ENCODE measurements around the gene FBXL16. TPM values are rescaled to one million over a fixed set of nuclear protein-coding genes. Genes with fewer than 3 reads are reported as not detected.
"Not testable (repeated sequence)": the region's sequence is repeated elsewhere in the genome, so short reads cannot be mapped to it uniquely, and the experiment has no call there.

FBXL16 gene, protein sequence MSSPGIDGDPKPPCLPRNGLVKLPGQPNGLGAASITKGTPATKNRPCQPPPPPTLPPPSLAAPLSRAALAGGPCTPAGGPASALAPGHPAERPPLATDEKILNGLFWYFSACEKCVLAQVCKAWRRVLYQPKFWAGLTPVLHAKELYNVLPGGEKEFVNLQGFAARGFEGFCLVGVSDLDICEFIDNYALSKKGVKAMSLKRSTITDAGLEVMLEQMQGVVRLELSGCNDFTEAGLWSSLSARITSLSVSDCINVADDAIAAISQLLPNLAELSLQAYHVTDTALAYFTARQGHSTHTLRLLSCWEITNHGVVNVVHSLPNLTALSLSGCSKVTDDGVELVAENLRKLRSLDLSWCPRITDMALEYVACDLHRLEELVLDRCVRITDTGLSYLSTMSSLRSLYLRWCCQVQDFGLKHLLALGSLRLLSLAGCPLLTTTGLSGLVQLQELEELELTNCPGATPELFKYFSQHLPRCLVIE
- total RNA-seq = not detected

DNA sequence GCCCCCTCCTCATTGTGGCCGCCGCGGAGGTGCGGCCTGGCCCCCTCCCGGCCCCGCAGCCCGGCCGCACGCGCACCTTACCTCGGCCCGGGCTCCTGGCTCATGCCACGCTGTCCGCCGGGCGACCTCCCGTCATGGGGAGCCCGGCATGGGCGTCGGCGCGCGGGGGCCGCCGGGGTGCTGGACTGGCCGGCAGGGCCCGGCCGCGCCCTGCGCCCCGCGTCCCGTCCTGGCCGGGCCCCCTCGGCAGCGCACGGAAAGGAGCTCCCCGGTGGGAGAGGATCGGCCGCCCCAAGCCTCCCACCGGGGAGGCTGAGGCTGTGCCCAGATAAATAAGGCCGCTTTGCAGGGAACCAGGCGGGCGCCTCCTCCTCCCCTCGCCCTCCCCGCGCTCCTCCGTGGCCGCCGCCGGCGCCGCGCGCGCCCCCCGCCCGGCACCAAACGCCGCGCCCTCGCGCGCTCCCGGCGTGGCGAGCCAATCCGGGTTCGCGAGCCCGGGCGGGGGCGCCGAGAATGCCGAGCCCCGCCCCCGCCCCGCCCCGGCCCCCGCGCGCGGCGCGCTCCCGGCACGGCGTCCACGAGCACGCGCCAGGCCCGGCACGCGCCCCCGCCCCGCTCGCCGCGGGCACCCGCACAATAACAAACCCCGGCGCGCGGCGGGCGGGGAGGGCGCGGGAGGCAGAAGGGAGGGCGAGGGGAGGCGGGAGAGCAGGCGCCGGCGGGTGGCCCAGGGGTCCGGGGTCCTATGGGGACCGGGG, at the start of gene FBXL16:
FBXL16 (minus strand) TSS at position 371 of the 758 bp plus-strand sequence. CDS start 8,396 bp downstream, outside the sequence.
- Histone ChIP-seq H3K36me3 (no peaks in the 10 kb centered on the region), H3K27ac (no peak within 1 kb of the TSS), H3K27me3 (peaks cover 28% of the 10 kb centered on the region), H3K9me3 (no peaks in the 10 kb centered on the region), H3K4me3 (no peak within 1 kb of the TSS), H3K4me1 (peaks cover 0 to 10% of the 10 kb centered on the region in 2 donors)
- TF ChIP-seq, protein P1, sequence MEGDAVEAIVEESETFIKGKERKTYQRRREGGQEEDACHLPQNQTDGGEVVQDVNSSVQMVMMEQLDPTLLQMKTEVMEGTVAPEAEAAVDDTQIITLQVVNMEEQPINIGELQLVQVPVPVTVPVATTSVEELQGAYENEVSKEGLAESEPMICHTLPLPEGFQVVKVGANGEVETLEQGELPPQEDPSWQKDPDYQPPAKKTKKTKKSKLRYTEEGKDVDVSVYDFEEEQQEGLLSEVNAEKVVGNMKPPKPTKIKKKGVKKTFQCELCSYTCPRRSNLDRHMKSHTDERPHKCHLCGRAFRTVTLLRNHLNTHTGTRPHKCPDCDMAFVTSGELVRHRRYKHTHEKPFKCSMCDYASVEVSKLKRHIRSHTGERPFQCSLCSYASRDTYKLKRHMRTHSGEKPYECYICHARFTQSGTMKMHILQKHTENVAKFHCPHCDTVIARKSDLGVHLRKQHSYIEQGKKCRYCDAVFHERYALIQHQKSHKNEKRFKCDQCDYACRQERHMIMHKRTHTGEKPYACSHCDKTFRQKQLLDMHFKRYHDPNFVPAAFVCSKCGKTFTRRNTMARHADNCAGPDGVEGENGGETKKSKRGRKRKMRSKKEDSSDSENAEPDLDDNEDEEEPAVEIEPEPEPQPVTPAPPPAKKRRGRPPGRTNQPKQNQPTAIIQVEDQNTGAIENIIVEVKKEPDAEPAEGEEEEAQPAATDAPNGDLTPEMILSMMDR (IDR thresholded peaks at IDR 0.05) = no peak
- intact Hi-C loops (cut with DNase I) = no loop called here
- DNase-seq (ENCODE audit: low spot score in 2 of 2) = no peak

DNA sequence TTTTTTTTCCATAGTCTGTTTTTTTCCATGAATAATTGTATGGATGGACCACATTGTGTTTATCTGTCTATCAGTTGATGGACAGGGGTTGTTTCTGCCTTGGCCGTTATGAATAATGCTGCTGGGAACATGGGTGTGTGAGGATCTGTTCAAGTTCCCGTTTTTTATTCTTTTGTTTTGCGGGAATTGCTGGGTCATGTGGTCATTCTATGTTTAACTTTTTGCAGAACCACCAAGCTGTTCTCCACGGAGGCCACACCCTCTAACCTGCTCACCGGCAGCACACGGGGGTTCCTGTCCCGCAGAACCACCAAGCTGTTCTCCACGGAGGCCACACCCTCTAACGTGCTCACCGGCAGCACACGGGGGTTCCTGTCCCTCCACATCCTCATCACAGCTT, 49.1 kb upstream of the FBXL16 start:
- Histone ChIP-seq H3K9me3 (no peaks in the 10 kb centered on the region), H3K27me3 (no peaks in the 10 kb centered on the region), H3K36me3 (no peaks in the 10 kb centered on the region), H3K27ac (no peak overlapping the region), H3K4me3 (no peak overlapping the region), H3K4me1 (no peaks in the 10 kb centered on the region)
- no peak for DNase-seq (ENCODE audit: low spot score in 2 of 2)
- TF ChIP-seq, protein P1 (IDR thresholded peaks at IDR 0.05) = no peak
- intact Hi-C loops (cut with DNase I) = no loop called here

DNA sequence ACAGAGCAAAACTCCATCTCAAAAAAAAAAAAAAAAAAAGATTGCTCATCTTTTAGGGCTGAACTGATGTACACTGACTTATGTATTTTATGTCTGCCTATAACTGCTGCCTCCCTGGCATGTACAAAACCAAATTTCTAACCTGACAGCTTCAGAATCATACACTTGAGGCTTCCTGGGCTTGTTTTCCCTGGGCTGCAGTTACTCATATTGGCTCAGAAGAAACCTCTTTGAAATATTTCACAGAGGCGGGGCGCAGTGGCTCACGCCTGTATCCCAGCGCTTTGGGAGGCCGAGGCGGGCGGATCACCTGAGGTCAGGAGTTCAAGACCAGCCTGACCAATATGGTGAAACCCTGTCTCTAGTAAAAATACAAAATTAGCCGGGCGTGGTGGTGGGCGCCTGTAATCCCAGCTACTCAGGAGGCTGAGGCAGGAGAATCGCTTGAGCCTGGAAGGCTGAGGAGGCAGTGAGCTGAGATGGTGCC, 48.6 kb upstream of the FBXL16 start:
- intact Hi-C loops (cut with DNase I); H3K4me3 ChIP-seq; H3K27me3 ChIP-seq; H3K4me1 ChIP-seq; H3K27ac ChIP-seq; DNase-seq (ENCODE audit: low spot score in 2 of 2); H3K9me3 ChIP-seq; H3K36me3 ChIP-seq: not testable (repeated sequence)

DNA sequence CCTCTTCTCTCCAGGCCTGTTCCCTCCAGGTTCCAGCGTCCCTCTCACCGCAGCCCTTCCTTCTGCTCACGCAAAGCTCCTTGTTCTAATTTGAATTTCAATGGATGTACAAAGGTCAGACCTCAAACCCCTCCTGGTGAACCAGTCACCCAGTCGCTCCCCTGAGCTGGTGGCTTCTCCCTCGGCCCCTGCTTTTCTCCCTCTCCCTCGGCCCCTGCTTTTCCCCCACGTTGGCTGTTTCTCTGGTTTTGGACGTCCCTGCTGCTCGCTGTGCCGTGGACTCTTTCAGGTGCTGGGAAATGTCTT, 46.4 kb upstream of the FBXL16 start:
- Histone ChIP-seq H3K4me3 (no peak overlapping the region), H3K36me3 (no peaks in the 10 kb centered on the region)
- intact Hi-C loops (cut with DNase I) = no loop called here

DNA sequence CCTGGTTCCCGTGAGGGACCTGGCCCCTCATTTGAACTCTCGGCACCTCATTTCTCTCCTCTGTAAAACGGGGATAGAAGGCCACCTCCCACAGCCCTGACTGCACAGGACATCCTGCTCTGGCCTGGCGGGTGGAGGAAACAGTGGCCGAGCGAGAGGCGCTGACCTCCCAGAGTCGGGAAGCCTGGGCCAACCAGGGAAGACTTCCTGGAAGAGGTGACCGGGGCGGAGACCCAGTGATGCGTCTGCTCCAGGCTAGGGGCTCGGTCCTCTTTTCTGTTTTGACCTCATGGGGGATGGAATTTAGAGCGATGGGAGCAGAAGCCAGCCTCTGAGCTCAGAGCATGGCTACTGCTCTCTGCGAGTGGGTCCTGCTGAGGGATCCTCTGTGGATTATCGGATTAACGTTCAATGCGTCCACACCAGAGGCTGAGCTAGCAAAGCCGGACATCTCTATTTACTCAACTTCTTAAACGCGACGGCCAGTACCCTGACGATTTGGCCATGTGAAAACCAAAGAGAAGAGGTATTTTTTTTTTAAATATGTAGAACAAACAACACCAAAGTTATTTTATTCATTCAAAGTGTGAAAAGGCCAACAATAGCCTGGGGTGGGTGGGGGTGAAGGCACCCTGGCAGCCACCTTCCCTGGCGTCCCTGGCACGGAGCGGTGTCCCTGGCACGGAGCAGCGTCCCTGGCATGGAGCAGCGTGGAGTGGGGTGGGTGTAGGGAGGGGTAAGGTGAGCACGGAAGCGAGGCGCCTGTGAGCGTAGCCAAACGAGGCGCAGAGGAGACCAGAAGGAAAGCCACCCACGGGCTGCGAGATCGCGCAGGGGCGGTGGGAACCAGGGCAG, 45.8 kb upstream of the FBXL16 start:
- Histone ChIP-seq H3K27me3 (no peaks in the 10 kb centered on the region), H3K4me1 (no peaks in the 10 kb centered on the region), H3K27ac (no peak overlapping the region), H3K9me3 (no peaks in the 10 kb centered on the region), H3K36me3 (no peaks in the 10 kb centered on the region), H3K4me3 (no peak overlapping the region)
- no peak for DNase-seq (ENCODE audit: low spot score in 2 of 2)
- intact Hi-C loops (cut with DNase I) = no loop called here
- TF ChIP-seq, protein P1 (IDR thresholded peaks at IDR 0.05) = no peak

More for the DNA sequence above, 46.4 kb upstream of the FBXL16 start:
- H3K9me3 ChIP-seq = no peaks in the 10 kb centered on the region
- no peak for DNase-seq (ENCODE audit: low spot score in 2 of 2)
- TF ChIP-seq, protein P1 (IDR thresholded peaks at IDR 0.05) = no peak
- H3K27ac ChIP-seq = no peak overlapping the region
- no peaks in the 10 kb centered on the region for H3K27me3 ChIP-seq
- H3K4me1 ChIP-seq = no peaks in the 10 kb centered on the region

Measured in ascending aorta (tissue), 2 donors.